Liver (tissue), 3 donors: ENCODE measurements around the gene PRSS16.

ENCODE experiments used
- EGR1 ChIP-seq, 2 donors: IDR thresholded peaks; 2 replicates each; pipeline ENCODE4 v1.6.1; 2016 to 2018; ENCODE audit warnings: antibody characterized with exemption in 2 of 2, low read depth in 2 of 2
- HNF4G ChIP-seq: IDR thresholded peaks from 2 replicates; pipeline ENCODE4 v1.6.1; 2016; ENCODE audit warnings: antibody characterized with exemption
- SP1 ChIP-seq: IDR thresholded peaks from 2 replicates; pipeline ENCODE4 v1.6.1; 2018; ENCODE audit warnings: antibody characterized with exemption, mild to moderate bottlenecking
- TF ChIP-seq, protein P1 (sequence below): fragments of 150-350 bp; IDR thresholded peaks from 2 replicates; pipeline ENCODE4 v1.5.1; 2017; ENCODE audit warnings: improper control_type of control experiment, low read depth, low read length; ENCODE audit not compliant: missing input control
- TF ChIP-seq, protein P2 (sequence below): IDR thresholded peaks from 2 replicates; pipeline ENCODE4 v1.6.1; 2016; ENCODE audit warnings: antibody characterized with exemption, mild to moderate bottlenecking
- TF ChIP-seq, protein P3 (sequence below): IDR thresholded peaks from 2 replicates; pipeline ENCODE4 v1.6.1; 2016; ENCODE audit warnings: antibody characterized with exemption
- donor health status: healthy.
- donor health status: healthy.

DNA sequence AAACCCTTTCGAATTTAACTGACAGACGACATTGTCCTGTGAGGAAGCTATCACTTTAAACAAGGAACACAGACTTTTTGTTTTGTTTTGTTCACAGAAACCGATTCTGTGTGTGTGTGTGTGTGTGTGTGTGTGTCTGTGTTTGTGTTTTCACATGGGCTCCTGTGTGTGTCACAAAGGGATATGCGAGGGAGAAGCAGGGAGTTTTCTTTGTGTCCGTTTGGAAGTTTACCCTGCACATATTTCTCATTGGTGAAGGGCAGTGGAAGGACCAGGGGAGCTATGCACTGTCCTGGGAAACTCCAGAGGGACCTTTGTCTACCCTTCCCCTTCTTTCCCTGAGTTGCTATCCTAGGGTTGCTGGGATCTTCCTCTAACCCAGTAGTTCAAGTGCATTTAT lies 46.9 kb downstream of the PRSS16 start:
- TF ChIP-seq, protein P1, sequence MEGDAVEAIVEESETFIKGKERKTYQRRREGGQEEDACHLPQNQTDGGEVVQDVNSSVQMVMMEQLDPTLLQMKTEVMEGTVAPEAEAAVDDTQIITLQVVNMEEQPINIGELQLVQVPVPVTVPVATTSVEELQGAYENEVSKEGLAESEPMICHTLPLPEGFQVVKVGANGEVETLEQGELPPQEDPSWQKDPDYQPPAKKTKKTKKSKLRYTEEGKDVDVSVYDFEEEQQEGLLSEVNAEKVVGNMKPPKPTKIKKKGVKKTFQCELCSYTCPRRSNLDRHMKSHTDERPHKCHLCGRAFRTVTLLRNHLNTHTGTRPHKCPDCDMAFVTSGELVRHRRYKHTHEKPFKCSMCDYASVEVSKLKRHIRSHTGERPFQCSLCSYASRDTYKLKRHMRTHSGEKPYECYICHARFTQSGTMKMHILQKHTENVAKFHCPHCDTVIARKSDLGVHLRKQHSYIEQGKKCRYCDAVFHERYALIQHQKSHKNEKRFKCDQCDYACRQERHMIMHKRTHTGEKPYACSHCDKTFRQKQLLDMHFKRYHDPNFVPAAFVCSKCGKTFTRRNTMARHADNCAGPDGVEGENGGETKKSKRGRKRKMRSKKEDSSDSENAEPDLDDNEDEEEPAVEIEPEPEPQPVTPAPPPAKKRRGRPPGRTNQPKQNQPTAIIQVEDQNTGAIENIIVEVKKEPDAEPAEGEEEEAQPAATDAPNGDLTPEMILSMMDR = no peak
- TF ChIP-seq, protein P2, sequence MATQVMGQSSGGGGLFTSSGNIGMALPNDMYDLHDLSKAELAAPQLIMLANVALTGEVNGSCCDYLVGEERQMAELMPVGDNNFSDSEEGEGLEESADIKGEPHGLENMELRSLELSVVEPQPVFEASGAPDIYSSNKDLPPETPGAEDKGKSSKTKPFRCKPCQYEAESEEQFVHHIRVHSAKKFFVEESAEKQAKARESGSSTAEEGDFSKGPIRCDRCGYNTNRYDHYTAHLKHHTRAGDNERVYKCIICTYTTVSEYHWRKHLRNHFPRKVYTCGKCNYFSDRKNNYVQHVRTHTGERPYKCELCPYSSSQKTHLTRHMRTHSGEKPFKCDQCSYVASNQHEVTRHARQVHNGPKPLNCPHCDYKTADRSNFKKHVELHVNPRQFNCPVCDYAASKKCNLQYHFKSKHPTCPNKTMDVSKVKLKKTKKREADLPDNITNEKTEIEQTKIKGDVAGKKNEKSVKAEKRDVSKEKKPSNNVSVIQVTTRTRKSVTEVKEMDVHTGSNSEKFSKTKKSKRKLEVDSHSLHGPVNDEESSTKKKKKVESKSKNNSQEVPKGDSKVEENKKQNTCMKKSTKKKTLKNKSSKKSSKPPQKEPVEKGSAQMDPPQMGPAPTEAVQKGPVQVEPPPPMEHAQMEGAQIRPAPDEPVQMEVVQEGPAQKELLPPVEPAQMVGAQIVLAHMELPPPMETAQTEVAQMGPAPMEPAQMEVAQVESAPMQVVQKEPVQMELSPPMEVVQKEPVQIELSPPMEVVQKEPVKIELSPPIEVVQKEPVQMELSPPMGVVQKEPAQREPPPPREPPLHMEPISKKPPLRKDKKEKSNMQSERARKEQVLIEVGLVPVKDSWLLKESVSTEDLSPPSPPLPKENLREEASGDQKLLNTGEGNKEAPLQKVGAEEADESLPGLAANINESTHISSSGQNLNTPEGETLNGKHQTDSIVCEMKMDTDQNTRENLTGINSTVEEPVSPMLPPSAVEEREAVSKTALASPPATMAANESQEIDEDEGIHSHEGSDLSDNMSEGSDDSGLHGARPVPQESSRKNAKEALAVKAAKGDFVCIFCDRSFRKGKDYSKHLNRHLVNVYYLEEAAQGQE = no peak
- TF ChIP-seq SP1 (no peak), EGR1 (IDR thresholded peaks at IDR 0.05; ENCODE audit: low read depth in 2 of 2) (no peak), HNF4G (no peak)
- TF ChIP-seq, protein P3, sequence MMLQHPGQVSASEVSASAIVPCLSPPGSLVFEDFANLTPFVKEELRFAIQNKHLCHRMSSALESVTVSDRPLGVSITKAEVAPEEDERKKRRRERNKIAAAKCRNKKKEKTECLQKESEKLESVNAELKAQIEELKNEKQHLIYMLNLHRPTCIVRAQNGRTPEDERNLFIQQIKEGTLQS = no peak
